Esophagus squamous epithelium (tissue), 5 donors: Measurements from ENCODE around the gene ACACA. TPM values are rescaled to one million over a fixed set of nuclear protein-coding genes. Genes with fewer than 3 reads are reported as not detected.
A peak's percentile ranks its signal among the peaks of the same experiment; 100 is the strongest.

ENCODE experiments used
- DNase-seq: peaks from one replicate; lab custom pipeline; 2025; lab: John Stamatoyannopoulos, UW
- H3K27ac ChIP-seq, 4 donors: fragments of 200-600 bp; sonication (generic); one replicate each; pipeline ENCODE4 v1.5.1; 2016 to 2019; ENCODE audit warnings: mild to moderate bottlenecking in 1 of 4
- H3K27me3 ChIP-seq, 4 donors: fragments of 200-600 bp; sonication (generic); 1 replicate in 3 of 4; 2 replicates in 1 of 4; pipeline versions ENCODE4 v1.5.1 to v1.6.0; 2017 to 2021; ENCODE audit warnings: antibody characterized with exemption in 1 of 4
- H3K36me3 ChIP-seq, 3 donors: fragments of 200-600 bp; sonication (generic); one replicate each; pipeline ENCODE4 v1.5.1; 2016 to 2019
- H3K4me1 ChIP-seq, 3 donors: fragments of 200-600 bp; sonication (generic); one replicate each; pipeline ENCODE4 v1.5.1; 2017 to 2019
- H3K4me3 ChIP-seq, 4 donors: fragments of 200-600 bp; sonication (generic); 1 replicate in 3 of 4; 2 replicates in 1 of 4; pipeline ENCODE4 v1.5.1; 2016 to 2019; ENCODE audit warnings: mild to moderate bottlenecking in 2 of 4, moderate library complexity in 1 of 4
- H3K9me3 ChIP-seq, 3 donors: fragments of 200-600 bp; sonication (generic); one replicate each; pipeline ENCODE4 v1.5.1; 2016 to 2019
- POLR2A ChIP-seq, 4 donors: fragments of 450-650 bp; IDR thresholded peaks; one replicate each; pipeline ENCODE4 v1.6.1; 2017; ENCODE audit warnings: antibody characterized with exemption in 4 of 4, mild to moderate bottlenecking in 4 of 4, moderate library complexity in 3 of 4
- WGBS, 2 donors: methylation state at CpG; one replicate each; pipeline ENCODE4 v1.1.5; 2018; 5-methylcytosine and 5-hydroxymethylcytosine counted together
- intact Hi-C: fragments of 100-400 bp; cut with DNase I; formaldehyde crosslinking; loops from one replicate; pipeline ENCODE4 v1.15.0; 2022
- total RNA-seq, 4 donors: library from RNA; depleted of rRNA; stranded (reverse); fragments of >200 nt; gene quantifications; one replicate each; pipeline ENCODE4 v1.1.0, GENCODE V29; 2016
- TF ChIP-seq, protein P1 (sequence below), 6 experiments: fragments of 450-650 bp in 4 of 6; fragments of 200-600 bp in 2 of 6; sonication (generic) in 2 of 6; IDR thresholded peaks; one replicate each; pipeline ENCODE4 v1.5.1; 2016 to 2019; ENCODE audit warnings: antibody characterized with exemption in 6 of 6, mild to moderate bottlenecking in 4 of 6, moderate library complexity in 4 of 6
- donor health status: DM: yes; HTN: yes; CAD: no.

Gene ACACA
- total RNA-seq, 4 donors from 2014 or later = 34.5 to 81.0 (median 55.8) TPM

GRCh38 chr17:37191219-37191618 is 215.4 kb downstream of the ACACA start:
- WGBS, 2 donors = 84 to 90% methylated on average over 2 of the region's 2 CpGs
- H3K27me3 ChIP-seq = no peaks in the 10 kb centered on the region
- TF ChIP-seq POLR2A (IDR thresholded peaks at IDR 0.05) = no peak
- TF ChIP-seq, protein P1, sequence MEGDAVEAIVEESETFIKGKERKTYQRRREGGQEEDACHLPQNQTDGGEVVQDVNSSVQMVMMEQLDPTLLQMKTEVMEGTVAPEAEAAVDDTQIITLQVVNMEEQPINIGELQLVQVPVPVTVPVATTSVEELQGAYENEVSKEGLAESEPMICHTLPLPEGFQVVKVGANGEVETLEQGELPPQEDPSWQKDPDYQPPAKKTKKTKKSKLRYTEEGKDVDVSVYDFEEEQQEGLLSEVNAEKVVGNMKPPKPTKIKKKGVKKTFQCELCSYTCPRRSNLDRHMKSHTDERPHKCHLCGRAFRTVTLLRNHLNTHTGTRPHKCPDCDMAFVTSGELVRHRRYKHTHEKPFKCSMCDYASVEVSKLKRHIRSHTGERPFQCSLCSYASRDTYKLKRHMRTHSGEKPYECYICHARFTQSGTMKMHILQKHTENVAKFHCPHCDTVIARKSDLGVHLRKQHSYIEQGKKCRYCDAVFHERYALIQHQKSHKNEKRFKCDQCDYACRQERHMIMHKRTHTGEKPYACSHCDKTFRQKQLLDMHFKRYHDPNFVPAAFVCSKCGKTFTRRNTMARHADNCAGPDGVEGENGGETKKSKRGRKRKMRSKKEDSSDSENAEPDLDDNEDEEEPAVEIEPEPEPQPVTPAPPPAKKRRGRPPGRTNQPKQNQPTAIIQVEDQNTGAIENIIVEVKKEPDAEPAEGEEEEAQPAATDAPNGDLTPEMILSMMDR (IDR thresholded peaks at IDR 0.05) = no peak
- no peak overlapping the region for H3K27ac ChIP-seq
- intact Hi-C loops = no loop called here
- H3K4me1 ChIP-seq = no peaks in the 10 kb centered on the region
- peaks cover 0 to 78% (median 12%) of the 10 kb centered on the region in 3 donors for H3K36me3 ChIP-seq
- no peaks in the 10 kb centered on the region for H3K9me3 ChIP-seq
- no peak for DNase-seq
- no peak overlapping the region for H3K4me3 ChIP-seq

- H3K27me3 ChIP-seq = no peaks in the 10 kb centered on the region
- TF ChIP-seq, protein P1 (IDR thresholded peaks at IDR 0.05) = peak in 1 of 6 experiments; percentile 33
- no peak for TF ChIP-seq POLR2A (IDR thresholded peaks at IDR 0.05)
- H3K36me3 ChIP-seq = peaks cover 0 to 85% (median 12%) of the 10 kb centered on the region in 3 donors
- H3K4me3 ChIP-seq = no peak overlapping the region
- H3K4me1 ChIP-seq = no peaks in the 10 kb centered on the region
- no peak for DNase-seq
- H3K27ac ChIP-seq = no peak overlapping the region
- intact Hi-C loops = no loop called here
- no peaks in the 10 kb centered on the region for H3K9me3 ChIP-seq
These were observed 216.1 kb downstream of the ACACA start for GRCh38 chr17:37190493-37190892.

DNA sequence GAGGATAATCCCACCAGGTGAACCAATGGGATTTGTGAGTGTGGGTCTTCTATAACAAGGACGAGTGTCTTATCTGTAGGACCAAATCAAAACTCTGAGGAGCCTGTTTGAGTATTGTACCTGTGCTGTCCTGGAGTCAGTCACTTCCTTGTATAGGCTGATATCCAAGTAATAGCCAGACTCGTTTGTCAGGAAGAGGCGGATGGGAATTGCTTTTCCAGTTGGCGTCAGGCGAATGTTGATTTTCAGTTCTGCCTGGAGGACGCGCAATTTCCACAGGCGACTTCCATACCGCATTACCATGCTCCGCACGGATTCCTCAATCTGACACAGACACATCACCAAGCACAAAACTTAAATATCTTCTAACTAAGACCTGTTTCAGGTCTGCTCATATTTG is 218.5 kb downstream of the ACACA start:
- Histone ChIP-seq H3K4me3 (no peak overlapping the region), H3K4me1 (no peaks in the 10 kb centered on the region), H3K9me3 (no peaks in the 10 kb centered on the region), H3K27ac (no peak overlapping the region), H3K27me3 (no peaks in the 10 kb centered on the region), H3K36me3 (peaks cover 0 to 92% (median 12%) of the 10 kb centered on the region in 3 donors)
- TF ChIP-seq POLR2A (IDR thresholded peaks at IDR 0.05) = no peak
- TF ChIP-seq, protein P1 (IDR thresholded peaks at IDR 0.05) = no peak
- WGBS, 2 donors = 85 to 91% methylated on average over 7 to 11 of the region's 11 CpGs
- intact Hi-C loops = no loop called here
- no peak for DNase-seq

GRCh38 chr17:37187262-37187661 is 219.4 kb downstream of the ACACA start:
- Histone ChIP-seq H3K36me3 (peaks cover 0 to 89% (median 12%) of the 10 kb centered on the region in 3 donors), H3K9me3 (no peaks in the 10 kb centered on the region)
- 76 to 90% methylated on average over 3 of the region's 3 CpGs for WGBS, 2 donors

DNA sequence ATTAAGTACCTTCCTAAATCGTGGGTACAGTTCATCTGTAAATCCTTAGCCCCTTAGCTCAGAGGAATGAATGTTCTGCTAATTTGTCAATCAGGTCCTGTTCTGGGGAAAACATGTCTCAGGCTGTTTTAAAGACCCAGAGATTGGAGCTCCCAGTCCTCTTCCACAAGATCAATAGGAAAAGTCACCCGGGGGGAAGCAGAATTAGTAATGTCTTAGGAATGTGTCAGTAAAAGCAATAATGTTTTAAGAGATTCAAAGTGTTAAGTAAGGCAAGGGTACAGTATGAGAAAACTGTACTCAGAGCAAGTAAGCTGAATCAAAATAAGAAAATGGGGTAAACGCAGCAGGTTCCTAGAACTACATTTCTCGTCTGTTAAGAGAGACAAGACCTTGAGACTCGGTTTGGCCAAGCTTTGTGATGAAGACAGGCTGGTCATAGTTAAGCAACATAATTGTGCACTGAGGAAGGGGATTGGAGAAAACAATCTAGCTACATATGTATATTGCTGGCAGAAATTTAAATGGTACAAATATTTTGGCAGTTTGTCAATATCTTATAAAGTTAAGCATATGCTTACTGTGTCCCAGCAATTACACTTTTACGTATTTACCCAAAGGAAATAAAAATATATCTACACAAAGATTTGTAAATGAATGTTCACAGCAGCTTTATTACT is 223.7 kb downstream of the ACACA start:
- DNase-seq = no peak
- 59 to 67% methylated on average over 6 of the region's 6 CpGs for WGBS, 2 donors
- Histone ChIP-seq H3K4me3 (no peak overlapping the region), H3K9me3 (no peaks in the 10 kb centered on the region), H3K27ac (no peak overlapping the region), H3K4me1 (peaks cover 0 to 19% (median 0%) of the 10 kb centered on the region in 3 donors), H3K36me3 (peaks cover 0 to 75% (median 5%) of the 10 kb centered on the region in 3 donors), H3K27me3 (no peaks in the 10 kb centered on the region)
- no peak for TF ChIP-seq POLR2A (IDR thresholded peaks at IDR 0.05)
- TF ChIP-seq, protein P1 (IDR thresholded peaks at IDR 0.05) = no peak
- intact Hi-C loops = no loop called here

More at GRCh38 chr17:37187262-37187661, 219.4 kb downstream of the ACACA start:
- Histone ChIP-seq H3K4me3 (no peak overlapping the region), H3K4me1 (no peaks in the 10 kb centered on the region), H3K27me3 (no peaks in the 10 kb centered on the region), H3K27ac (no peak overlapping the region)
- intact Hi-C loops = no loop called here
- TF ChIP-seq POLR2A (IDR thresholded peaks at IDR 0.05) = no peak
- TF ChIP-seq, protein P1 (IDR thresholded peaks at IDR 0.05) = no peak
- DNase-seq = no peak
